Measurements from ENCODE around the gene ARHGAP42.

ARHGAP42 gene

DNA sequence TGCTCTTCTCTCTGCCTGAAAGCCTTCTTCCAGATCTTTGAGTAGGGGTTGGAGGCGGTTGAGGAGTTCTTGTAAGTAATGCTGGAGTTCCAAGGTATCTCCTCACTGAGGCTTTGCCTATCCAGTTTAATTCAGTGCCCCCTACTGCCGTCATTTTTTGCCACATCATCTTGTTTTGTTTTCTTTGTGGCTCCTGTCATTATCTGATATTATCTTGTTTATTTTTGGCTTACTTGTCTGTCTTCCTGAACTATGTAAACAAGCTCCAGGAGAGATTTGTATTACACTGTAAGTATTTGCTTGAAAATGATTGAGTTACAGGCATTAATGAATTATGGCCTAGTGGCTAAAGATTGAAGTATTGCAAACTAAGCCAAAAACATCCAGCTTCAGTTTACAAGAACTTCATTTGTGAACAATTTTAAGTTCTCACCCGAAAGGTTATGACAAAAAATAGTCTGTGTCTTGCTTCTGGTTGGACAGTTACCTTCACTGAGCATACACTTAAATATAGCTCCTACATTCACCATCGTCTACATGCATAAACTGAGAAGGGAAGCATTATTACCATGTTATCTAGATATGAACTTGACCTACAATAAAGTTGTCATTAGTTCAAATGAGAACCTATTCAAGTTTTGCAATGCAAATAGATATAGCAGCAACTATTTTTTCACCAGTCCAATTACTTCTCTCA is 154.8 kb downstream of the ARHGAP42 start:
- DNase-seq, result no peak

GRCh38 chr11:100847696-100848216 is 160.7 kb downstream of the ARHGAP42 start:
- no peak for DNase-seq

DNA sequence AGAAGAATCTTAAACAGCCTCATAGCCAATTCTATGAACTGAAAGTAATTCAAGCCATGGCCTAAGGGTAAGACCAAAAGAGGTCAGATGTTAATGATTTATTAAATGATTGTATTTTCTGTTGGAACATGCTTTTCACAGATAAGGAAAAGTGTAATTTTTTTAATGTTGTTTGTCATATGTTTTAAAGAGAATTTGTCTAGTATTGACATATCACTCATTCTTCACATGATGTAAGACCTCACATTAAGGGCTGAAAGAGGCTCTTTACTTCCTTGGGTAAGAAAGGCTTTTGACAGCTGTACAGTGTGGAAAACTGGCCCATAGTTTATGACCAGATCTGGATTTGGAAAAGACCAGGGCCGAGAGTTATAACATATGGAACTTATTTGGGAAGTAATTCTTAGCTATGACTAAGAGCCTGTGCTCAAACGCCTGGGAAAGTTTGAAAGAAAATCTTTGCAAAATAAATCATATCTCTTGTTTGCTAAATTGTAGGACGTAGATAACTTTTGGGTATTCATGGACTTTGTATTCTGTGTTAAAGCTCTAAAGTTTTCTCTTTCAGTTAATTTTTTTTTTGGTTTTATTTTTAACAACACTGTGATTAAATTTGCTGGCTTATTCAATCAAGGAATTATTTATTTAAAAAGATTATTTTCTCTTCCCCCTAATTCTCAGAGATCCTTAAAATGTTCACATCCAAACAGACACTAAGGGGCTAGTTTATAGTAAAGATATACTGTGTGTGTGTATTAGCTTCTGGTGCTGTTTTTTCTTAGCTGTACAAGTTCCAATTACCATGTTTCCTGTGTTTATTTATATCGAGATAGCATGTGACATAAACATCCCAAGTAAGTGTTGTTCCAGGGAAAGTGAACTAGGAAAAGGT is 162.2 kb downstream of the ARHGAP42 start:
- no peak for DNase-seq

DNA sequence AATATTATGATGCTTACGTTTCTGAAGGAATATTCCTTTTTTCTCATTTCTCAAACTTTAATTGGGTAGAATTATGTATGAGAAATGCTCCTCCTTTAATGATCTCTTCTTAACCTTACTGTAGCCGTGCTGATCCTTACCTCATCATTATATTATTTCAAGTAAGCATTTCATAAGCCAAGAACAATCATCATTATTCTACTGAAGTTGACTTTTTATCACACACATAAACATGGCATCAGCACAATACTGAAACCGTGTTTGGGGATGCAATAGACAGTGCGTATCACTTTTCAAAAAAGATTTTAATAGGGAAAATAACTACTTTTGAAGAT is 162.8 kb downstream of the ARHGAP42 start:
- no peak for DNase-seq

DNA sequence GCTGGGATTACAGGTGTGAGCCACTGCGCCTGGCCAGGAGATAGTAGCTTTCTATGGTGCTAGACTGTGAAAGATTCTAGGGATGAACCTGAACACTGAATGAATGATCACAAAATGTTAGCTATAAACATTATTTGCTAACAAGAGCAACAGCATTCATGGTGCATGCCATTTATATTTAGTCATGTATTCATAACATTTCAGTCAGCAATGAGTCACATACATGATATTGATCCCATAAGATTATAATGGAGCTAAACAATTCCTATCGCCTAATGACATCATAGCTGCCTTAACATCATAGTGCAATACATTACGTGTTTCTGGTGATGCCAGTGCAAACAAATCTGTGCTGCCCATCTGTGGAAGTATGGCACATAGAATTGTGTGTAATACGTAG is 164.1 kb downstream of the ARHGAP42 start:
- DNase-seq, result no peak

DNA sequence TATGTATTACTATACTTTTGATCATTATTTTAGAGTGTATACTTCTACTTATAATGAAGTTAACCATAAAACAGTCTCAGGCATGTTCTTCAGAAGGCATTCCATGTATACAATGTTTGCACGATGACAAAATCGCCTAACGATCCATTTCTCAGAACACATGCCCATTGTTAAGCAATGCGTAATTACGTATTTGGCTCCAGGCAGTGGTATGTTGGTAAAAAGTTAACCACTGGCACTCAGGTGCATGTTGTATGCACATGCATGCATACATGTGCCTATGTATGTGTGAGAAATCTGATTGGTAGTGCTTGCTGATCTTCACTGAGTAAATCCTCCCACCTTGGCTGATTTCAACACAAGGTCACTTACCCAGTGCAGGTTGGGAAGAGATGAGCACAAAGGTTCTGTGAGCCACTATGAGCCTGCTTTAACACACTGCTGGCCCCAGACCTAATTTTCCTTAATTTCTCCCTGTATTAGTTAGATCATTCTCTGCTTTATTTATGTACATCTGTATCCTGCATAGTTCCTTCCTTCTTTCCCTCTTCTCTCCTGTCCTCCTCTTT is 164.6 kb downstream of the ARHGAP42 start:
- DNase-seq, result no peak

DNA sequence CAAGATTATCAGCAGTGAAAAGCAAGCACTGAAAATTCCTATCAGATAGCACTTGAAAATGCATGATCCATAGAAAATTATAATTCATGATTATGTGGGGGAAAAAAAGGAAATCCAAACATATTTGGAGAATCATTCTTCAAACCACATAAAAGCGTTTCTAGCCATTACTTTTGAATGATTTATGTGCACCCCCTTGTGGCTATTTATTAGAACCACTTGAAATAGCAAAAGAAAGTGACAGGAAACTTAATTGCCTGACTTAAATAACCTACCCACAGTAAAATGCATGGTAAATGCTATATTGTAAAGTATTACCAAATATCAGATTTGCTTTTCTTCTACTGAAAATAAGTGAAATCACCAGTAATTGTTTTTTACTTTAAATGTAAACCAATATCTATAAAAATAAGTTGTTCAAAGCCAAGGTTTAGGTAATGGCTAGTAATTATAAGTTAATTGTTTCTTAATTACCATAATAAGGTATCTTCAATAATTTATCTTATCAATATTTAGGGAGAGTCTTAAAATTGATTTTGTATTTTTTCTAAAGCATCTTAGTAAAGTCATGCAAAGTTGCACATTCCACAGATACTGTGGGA is 168.5 kb downstream of the ARHGAP42 start:
- no peak for DNase-seq

- no peak for DNase-seq
Measured at GRCh38 chr11:100857236-100858005, 170.3 kb downstream of the ARHGAP42 start.

DNA sequence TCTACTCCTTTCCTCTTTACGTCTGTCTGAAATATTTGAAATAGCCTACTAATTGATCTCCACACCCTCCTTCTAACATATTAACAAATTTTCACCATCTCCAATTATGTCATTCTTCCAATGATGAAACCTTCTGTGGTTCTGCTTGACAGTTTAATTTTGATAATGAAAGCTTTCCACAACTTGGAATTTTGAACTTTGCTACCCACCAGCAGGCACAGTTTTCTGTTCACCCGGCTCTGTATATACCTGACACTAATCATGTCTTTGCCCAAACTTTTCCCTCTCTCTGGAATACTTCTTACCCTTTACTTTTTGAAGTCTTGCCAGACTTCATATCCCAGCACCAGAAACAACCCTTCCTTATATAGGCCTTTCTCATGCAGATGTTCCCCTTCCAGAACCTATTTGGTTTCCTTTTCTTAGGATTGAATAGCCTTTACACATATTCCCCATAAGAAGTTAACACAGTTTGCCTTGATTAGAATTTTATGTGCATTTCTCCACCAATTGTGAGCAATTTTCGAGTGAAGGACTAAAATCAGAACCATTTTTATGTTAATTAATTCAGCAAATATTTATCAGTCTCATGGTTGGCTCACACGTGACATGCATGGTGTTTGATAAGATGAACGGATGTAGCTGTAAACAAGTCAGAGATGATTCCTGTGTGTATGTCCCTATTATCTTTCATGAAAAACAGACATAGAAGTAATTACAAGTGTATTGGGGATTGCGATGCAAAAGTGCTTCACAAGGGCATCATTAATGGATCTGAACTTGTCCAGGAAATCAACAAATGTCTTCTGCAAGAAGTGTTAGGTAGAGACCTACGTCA is 173.4 kb downstream of the ARHGAP42 start:
- DNase-seq, result no peak

- no peak for DNase-seq
Measured at GRCh38 chr11:100861212-100861611, 174.1 kb downstream of the ARHGAP42 start.

DNA sequence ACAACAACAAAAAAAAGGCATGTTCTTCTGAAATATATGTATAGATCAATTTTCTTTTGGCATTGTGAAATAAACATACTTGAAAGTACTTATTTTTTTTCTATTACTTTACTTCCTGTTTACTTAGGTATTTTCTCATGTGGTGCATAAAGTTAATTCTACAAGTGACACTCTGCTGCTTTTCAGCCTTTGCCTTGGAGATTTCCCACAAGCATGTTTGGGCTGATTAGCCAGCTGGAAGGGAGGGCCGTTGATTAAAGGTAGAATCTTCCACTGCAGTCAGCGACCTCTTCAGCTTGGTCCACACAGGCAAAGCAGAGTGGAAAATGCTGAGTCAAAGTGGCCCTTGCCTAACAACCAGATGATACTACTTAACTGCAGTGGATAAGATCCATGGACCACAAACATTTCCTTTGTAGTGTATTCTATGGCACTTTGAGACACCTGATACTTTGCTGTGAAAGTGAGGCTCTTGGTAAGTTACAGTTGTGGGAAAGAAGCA is 176.0 kb downstream of the ARHGAP42 start:
- DNase-seq, result peak; percentile 2

DNA sequence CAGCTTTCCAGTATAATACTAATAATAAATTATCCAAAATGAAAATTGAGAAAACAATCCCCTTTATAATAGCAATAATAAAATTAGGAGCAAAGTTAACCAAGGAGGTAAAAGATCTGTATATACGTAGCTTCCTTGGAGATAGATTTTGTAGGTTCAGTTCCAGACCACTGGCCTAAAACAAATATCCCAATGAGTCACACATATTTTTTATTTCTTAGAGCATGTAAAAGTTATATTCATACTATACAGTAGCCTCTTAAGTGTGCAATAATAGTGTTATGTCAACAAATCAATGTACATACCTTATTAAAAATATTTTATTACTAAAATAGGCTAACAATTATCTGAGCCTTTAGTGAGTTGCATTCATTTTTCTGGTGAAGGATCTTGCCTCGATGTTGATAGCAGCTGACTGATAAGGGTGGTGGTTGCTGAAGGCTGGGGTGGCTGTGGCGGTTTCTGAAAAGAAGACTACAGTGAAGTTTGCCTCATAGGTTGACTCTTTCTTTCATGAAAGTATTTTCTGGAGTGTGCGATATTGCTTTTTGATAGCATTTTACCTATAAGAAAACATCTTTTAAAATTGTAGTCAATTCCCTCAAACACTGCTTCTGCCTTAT is 178.5 kb downstream of the ARHGAP42 start:
- DNase-seq, result no peak

GRCh38 chr11:100866453-100866852 is 179.4 kb downstream of the ARHGAP42 start:
- no peak for DNase-seq

DNA sequence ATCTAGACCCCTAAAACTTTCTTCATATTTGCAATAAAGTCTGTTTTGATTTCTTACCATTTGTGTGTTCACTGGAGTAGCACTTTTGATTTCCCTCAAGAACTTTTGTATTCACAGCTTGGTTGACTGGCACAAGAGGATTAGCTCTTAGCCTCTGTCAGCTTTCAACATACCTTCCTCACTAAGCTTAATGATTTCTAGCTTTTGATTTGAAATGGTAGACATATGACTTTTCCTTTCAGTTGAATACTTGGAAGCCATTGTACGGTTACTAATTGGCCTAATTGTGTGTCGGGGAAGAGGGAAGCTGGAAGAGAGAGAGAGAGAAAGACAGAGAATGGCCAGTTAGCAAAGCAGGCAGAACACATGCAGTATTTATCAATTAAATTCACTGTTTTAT is 180.5 kb downstream of the ARHGAP42 start:
- DNase-seq, result no peak

GRCh38 chr11:100869328-100869727 is 182.2 kb downstream of the ARHGAP42 start:
- DNase-seq, result no peak

- DNase-seq, result no peak
Measured at GRCh38 chr11:100870138-100870537, 183.1 kb downstream of the ARHGAP42 start.

DNA sequence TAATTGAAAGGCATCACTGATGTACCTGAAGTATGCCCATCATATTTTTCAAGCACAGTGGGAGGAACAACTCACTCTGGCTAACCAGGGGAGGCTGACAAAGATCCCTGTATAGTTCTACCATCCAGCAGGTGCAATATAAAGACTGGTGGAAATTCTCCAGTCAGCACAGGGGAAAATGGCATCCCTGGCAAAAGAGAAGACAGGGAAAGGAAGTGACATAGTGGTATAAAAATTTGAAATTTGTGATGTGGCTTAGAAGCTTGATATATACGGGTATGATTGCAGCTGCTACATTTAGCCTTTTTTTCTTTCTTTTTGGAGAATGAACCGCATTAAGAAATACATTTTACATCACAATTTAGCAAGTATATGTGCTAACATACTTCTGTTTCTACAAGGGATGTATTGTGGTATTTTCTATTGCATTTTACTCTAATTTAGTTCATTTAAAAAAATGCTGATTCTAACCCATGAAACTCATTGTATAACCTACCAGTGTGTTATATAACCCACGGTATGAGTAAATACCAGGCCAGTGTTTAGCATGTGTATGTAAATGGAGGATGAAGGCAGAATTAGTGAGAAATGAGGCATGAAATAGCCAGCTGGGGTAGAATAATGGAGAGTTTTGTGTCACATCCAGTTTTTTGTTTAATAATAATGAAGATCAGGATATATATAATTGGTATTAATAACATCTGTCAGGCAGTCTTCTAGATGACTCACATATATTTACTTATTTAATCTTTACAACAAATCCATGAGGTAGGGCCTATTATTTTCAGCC is 186.1 kb downstream of the ARHGAP42 start:
- no peak for DNase-seq

GRCh38 chr11:100874203-100874602 is 187.1 kb downstream of the ARHGAP42 start:
- no peak for DNase-seq

- DNase-seq, result no peak
Measured at GRCh38 chr11:100875521-100875869, 188.4 kb downstream of the ARHGAP42 start.
